ENCODE data around the gene THEMIS.

DNA sequence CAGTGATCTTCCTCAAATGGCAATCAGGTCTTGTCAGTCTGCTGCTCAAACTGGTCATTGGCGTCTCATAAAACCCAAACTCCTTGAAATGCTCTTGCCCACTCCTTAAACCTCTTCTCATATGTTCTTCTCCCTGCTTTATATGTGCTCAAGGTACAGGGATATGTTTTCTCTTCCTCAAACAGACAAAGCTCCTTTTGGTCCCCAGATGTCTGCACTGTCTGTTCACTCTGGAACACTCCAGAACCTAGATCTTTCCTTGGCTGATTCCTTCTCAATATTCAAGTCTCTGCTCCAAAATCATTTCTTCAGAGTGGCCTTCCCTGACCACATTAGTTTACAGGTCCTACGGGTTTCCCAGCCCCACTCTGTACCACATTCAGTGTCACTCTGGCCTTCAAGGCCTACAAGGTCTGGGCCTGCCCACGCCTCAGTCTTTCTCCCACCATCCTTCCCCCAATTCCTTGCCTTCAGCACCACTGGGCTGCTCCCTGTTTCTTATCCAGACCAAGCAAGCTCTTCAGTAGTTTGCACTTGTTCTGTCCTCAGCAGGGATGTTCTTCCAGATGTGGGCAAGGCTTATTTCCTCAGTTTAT, 9.0 kb downstream of the THEMIS start:
- TF ChIP-seq GATA3 (IDR thresholded peaks at IDR 0.05; ENCODE audit: low read depth, low read length) (no peak), GATA2 (IDR thresholded peaks at IDR 0.05; ENCODE audit: low read depth, low read length) (no peak)
